ENCODE measurements around the gene INSRR.
A peak's percentile ranks its signal among the peaks of the same experiment; 100 is the strongest.

The INSRR gene

GRCh38 chr1:156847591-156848460 lies 11.1 kb downstream of the INSRR start:
- no peak for DNase-seq

GRCh38 chr1:156846643-156847042 lies 12.3 kb downstream of the INSRR start:
- DNase-seq = no peak

DNA sequence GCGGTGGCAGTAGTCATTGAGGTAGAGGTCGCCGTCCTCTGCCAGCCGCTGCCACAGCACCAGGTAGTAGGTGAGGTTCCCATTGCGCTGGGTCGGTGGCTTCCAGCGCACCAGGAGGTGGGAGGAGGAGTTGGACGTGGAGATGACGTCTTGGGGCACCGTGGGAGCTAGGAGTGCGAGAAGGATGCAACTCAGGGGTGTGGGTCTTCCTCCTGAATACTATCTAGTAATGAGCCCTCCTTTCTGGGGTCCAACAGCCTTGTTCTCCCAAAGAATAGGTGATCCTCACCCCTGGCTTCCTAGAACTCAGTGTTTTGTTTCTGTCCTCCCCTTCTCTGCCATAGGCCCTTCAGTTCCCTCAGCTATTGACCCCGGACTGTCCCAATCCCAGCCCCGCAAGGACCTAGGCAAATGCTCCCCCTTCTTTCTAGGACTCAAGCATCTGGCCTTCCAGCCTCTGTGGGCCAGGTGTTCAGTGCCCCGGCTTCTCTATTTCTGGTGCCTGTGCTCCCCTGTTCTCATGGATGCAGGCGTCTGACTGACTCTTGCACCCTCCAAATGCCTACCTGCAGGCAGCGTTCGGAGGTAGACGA lies 12.9 kb downstream of the INSRR start:
- DNase-seq = no peak

GRCh38 chr1:156845055-156845952 lies 13.6 kb downstream of the INSRR start:
- DNase-seq = peak; percentile 20

DNA sequence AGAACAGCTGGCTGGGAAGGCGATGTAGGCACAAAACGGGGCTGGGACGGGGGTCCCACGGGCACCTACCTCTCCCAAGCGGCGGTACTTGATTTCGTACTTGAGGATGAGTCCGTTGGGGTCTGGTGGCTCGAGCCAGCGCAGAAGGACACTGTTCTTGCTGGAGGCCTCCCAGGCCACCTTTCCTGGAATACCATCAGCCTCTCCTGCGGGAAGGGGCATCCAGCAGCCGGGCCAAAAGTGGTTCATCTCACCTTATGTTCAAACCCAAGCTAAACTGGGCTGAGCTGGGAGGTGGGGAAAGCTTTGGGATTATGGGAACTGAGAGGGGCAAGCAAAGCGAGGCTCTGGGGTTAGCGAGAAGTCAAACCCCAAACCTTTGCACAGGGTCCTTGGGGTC lies 14.3 kb downstream of the INSRR start:
- DNase-seq = no peak

GRCh38 chr1:156844102-156844501 lies 14.8 kb downstream of the INSRR start:
- no peak for DNase-seq

- no peak for DNase-seq
Observed at GRCh38 chr1:156842618-156843300, 16.2 kb downstream of the INSRR start.

GRCh38 chr1:156841295-156841855 lies 17.5 kb downstream of the INSRR start:
- DNase-seq = no peak

- no peak for DNase-seq
Observed at GRCh38 chr1:156840898-156841279, 18.0 kb downstream of the INSRR start.

GRCh38 chr1:156840186-156840897 lies 18.6 kb downstream of the INSRR start:
- DNase-seq = no peak

GRCh38 chr1:156839426-156840109 lies 19.3 kb downstream of the INSRR start:
- no peak for DNase-seq

DNA sequence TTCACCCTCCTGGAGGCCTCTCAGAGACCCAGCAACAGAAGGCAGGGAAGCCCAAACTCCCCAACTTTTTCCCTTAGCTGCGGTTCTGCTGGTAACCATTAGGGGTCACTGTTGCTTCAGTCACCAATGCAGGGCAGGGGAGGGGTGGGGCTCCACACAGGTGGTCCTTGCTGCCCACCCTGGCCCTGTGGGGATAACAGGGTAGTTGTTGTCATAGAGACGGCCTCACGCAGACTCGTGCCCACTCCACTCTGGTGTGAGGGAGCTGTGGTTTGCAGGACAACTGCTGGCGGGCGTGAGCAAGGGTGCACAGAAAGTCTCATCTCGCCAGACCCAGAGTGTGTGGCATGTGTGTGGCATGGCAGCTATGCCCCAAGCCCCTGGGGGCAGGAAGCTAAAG lies 19.9 kb downstream of the INSRR start:
- DNase-seq = peak; percentile 35

DNA sequence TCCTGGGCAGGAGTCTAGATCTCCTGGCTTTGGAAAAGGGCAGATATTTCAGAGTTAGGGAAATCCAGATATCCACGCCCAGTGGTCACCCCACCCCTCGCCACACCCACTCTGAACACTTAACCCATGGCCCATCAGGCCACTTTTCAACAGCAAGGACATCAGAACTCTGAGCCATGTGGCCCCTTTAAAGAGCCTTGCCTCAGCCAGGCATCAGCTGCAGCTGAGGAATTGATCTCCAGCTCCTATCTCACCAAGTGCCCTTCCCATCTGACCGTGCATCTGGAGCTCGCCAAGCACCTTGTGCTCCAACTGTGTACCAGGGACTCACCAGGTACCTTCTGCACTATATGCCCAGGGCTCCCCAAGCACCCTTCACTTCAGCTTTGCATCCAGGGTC lies 22.0 kb downstream of the INSRR start:
- DNase-seq = no peak

DNA sequence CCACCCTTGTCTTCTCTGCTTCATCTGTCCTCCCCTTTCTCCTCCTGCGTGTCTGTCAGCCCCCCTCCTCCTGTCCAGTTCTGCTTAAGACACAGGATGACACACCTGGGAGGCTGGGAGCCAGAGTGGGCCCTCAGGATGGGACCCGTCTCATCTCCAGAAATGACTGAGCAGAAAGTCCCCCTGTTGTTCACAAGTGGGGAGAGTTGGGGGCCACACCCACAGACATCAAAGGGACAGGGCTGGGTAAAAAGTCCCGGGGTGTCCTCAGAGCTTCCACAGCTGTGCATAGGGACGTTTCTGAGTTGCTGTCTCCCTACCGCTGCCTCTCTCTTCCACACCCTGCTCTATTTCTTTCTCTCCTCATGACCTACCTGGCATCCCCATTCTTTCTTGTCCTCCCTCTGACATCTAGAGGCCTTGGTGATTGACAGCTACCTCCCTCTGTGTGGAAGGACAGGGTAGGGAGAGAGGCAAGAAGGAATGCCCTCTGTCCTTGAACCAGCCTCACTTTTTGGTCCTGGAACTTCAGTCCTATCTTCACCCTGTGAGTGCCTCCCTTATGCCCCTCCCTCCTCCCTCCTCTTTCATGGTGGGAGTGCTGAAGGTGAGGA lies 22.8 kb downstream of the INSRR start:
- DNase-seq = no peak

DNA sequence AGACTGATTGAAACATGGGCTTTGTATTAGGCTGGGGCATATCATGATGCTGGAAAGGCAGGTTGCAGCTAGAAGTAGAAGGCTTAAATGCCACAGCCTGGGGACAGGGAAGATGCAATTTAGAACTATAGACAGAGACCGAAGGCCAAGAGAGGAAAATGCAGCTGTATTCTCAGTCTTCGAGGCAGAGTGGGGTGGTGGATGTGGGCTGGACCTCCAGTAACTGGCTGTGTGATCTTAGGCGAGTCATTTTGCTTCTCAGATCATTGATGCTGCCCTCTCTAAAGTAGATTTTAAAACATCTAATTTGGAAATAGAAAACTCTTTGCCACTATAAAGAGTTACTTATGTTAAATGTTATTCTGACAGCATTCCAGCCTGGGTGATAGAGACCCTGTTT lies 24.6 kb downstream of the INSRR start:
- no peak for DNase-seq

DNA sequence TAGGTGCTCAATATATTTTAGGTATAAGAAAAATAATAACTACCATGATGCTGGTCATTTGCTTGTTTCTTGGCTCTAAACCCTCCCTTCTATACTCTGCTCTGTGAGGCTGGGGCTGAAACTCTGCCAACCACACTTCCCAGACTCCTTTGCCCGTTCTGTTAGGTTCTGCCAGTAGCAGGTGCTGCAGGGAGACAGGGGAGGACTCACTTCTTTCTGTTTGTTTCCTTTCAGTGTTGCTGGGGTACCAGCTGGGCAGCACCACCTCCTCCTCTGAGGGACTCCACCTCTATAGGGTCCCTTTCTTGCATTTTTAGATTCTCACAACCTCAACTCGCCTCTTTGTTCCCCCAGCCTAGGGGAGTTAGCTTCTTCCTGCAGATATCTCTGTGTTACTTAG lies 25.3 kb downstream of the INSRR start:
- DNase-seq = no peak

DNA sequence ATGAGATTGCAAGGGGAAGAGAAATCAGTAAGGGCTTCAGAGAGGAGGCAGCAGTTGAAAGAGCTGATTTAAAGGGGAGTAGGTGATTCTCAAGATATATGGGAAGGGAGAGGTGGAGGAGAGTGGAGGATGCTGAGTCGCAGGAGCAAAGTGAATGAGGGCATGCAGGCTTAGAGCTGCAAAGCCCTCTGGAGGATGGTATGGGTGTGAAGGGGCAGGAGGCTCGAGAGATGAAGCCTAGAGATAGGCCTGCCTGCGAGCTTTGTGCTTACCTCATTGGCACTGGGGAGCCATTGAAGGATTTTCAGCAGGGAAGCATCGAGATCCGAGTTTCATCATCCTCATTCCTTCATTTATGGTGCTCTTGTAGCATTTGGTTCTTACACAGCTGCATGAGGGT lies 26.5 kb downstream of the INSRR start:
- DNase-seq = no peak

- DNase-seq = no peak
Observed at GRCh38 chr1:156828400-156829124, 30.4 kb downstream of the INSRR start.

DNA sequence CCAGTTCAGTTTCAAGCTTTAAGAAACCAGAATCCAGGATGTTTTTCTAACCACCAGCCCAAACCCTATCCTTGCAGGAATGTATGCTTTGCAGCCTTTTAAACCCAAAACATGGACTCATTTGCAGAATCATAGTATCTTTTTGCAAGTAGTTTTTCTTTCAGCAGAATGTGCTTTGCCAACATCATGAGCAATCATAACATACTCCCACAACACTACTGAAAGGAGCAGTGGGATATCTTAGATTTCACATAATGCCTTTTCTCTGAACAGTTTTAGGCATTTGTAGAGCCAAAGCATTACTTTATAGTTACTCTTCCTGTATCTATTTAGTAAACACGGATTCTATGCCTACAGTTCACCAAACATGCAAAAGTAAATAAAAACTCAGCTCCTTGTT lies 32.3 kb downstream of the INSRR start:
- DNase-seq = no peak

DNA sequence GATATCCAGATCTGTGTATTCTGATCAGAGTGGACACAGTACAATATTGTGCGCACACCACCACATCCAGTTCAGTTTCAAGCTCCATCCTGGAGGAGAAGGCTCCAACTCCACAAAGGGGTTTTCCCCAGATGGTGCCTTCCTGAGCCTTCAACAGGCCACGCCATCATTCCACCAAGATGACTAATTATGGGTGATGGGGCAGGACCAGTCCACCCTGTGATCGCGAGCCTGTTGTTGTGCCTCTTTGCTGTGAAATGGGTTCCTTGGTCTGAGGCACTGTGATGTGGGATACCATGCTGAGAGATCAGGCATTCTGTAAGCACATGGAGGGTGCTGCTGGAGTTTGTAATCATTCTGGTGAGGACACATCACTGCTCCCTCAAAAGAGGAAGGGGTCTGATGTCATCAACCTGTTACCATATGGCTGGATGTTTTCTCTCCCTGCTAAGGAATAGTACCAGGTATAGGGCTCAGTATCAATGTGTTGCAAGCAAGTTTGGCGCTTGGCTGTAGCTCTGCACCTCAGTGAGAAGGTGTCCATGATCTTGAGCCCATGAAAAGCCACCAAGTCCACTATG lies 35.6 kb downstream of the INSRR start:
- no peak for DNase-seq

Measured in activated CD4-positive, alpha-beta T cell treated with anti-CD3 and anti-CD28 coated beads, Interleukin-2, amount 50 U/mL, for 1 hour (primary cell).